Measurements from ENCODE around the gene HDAC4. TPM values are rescaled to one million over a fixed set of nuclear protein-coding genes. Genes with fewer than 3 reads are reported as not detected.

HDAC4 gene
- total and polyA plus RNA-seq, 2 of the 4 experiments (the other 2 are of a cell fraction) = 4.1 to 7.2 TPM

DNA sequence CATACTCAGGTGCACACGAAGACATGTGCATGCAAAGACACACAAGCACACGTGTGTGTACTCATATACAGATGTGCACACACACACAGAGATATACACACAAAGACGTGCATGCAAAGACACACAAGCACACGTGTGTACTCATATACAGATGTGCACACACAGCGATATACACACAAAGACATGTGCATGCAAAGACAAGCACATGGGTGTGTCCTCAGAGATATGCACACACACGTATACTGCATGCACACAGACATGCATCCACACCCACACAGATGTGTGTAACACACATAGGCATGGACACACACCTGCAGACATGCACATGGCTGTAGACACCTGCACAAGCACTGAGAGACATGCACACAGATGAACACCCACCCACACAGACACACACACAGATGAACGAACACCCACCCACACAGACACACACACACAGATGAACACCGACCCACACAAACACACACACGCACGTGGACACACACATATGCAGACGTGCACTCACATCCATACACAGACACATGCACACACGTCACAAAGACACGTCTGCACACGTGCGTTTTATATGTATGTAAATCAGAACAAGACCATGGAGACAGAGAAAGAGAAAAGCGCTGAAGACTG, 321.0 kb downstream of the HDAC4 start:
- H3K36me3 ChIP-seq (ENCODE audit: control insufficient read depth, insufficient read depth, low read length) = peaks cover 63% of the 10 kb centered on the region
- no TSS peak for BruUV-seq (replicated peaks)

More for the DNA sequence above, 321.0 kb downstream of the HDAC4 start:
- ATAC-seq (ENCODE audit: low read depth) (no peak), DNase-seq (no peak)
- Histone ChIP-seq H3K23ac (ENCODE audit: low read depth, low read length) (no peak overlapping the region), H3K9ac (ENCODE audit: low read depth, low read length) (no peak overlapping the region), H2BK120ac (ENCODE audit: low read depth, low read length) (no peak overlapping the region), H4K5ac (ENCODE audit: low read depth, low read length) (no peak overlapping the region), H2AK9ac (replicated peaks; ENCODE audit: low read depth, low read length, poor library complexity) (no peak overlapping the region), H3K27me3 (ENCODE audit: control insufficient read depth, insufficient read depth, low read length) (no peaks in the 10 kb centered on the region), H2BK20ac (ENCODE audit: low read depth, low read length) (no peak overlapping the region), H3K79me1 (ENCODE audit: low read depth in 1 of 2, low read length in 2 of 2) (no peaks in the 10 kb centered on the region), H3K4me2 (ENCODE audit: low read depth, low read length) (no peak overlapping the region), H4K20me1 (ENCODE audit: insufficient read depth, low read length) (no peaks in the 10 kb centered on the region), H4K8ac (ENCODE audit: low read depth in 2 of 2, low read length in 2 of 2) (no peak overlapping the region), H2BK5ac (ENCODE audit: low read depth, low read length, poor library complexity, severe bottlenecking) (no peak overlapping the region), H2AFZ (replicated peaks; ENCODE audit: low read length, poor library complexity) (no peak overlapping the region), H3K9me3 (ENCODE audit: control insufficient read depth, insufficient read depth, low read length) (no peaks in the 10 kb centered on the region), H2BK15ac (ENCODE audit: low read depth, low read length) (no peak overlapping the region), H3K14ac (replicated peaks; ENCODE audit: low read depth, low read length) (no peak overlapping the region), H3K4me3 (ENCODE audit: insufficient read depth, low read depth, low read length) (no peak overlapping the region), H2AK5ac (ENCODE audit: low read depth, low read length) (no peak overlapping the region), H3K56ac (ENCODE audit: extremely low read depth, insufficient read depth, low read length) (no peak overlapping the region), H3K9me1 (ENCODE audit: insufficient read depth, low read length) (peaks cover 4% of the 10 kb centered on the region; the same call in 1 of the 2 replicates), H3K27ac (ENCODE audit: insufficient read depth, low read length) (no peak overlapping the region), H4K91ac (ENCODE audit: insufficient read depth, low read depth, low read length) (no peak overlapping the region), H3K4me1 (ENCODE audit: control insufficient read depth, insufficient read depth, low read length) (no peaks in the 10 kb centered on the region), H3K4ac (ENCODE audit: low read depth, low read length) (no peak overlapping the region), H3K18ac (ENCODE audit: low read depth, low read length) (no peak overlapping the region)
- dilution Hi-C loops (cut with HindIII; ENCODE audit: low sequenced_read_pairs, unreplicated experiment) (no loop called here), intact Hi-C loops (cut with micrococcal nuclease) (no loop called here), in situ Hi-C loops (cut with MboI; ENCODE audit: low sequenced_read_pairs) (no loop called here)
- TF ChIP-seq MAFK (IDR thresholded peaks at IDR 0.05; ENCODE audit: low read depth, low read length) (no peak), RFX5 (IDR thresholded peaks at IDR 0.05; ENCODE audit: low read depth, low read length) (no peak), BHLHE40 (IDR thresholded peaks at IDR 0.05; ENCODE audit: low read depth, low read length) (no peak), RAD21 (IDR thresholded peaks at IDR 0.05; ENCODE audit: low read length) (no peak), FOS (IDR thresholded peaks at IDR 0.05; ENCODE audit: low read depth, low read length) (no peak), USF2 (IDR thresholded peaks at IDR 0.05; ENCODE audit: low read depth, low read length) (no peak), POLR2A (IDR thresholded peaks at IDR 0.05; ENCODE audit: low read depth, low read length) (no peak), NFE2L2 (IDR thresholded peaks at IDR 0.05; ENCODE audit: low read depth, low read length) (no peak), CHD1 (IDR thresholded peaks at IDR 0.05; ENCODE audit: low read depth, low read length) (no peak), CEBPB (IDR thresholded peaks at IDR 0.05; ENCODE audit: low read depth, low read length) (no peak), MXI1 (IDR thresholded peaks at IDR 0.05; ENCODE audit: borderline replicate concordance, low read depth, low read length) (no peak), MAZ (IDR thresholded peaks at IDR 0.05; ENCODE audit: borderline replicate concordance, low read depth, low read length) (no peak), SMC3 (IDR thresholded peaks at IDR 0.05; ENCODE audit: low read depth, low read length) (no peak), RCOR1 (IDR thresholded peaks at IDR 0.05; ENCODE audit: insufficient replicate concordance, low read length) (no peak)
- TF ChIP-seq, protein P1, sequence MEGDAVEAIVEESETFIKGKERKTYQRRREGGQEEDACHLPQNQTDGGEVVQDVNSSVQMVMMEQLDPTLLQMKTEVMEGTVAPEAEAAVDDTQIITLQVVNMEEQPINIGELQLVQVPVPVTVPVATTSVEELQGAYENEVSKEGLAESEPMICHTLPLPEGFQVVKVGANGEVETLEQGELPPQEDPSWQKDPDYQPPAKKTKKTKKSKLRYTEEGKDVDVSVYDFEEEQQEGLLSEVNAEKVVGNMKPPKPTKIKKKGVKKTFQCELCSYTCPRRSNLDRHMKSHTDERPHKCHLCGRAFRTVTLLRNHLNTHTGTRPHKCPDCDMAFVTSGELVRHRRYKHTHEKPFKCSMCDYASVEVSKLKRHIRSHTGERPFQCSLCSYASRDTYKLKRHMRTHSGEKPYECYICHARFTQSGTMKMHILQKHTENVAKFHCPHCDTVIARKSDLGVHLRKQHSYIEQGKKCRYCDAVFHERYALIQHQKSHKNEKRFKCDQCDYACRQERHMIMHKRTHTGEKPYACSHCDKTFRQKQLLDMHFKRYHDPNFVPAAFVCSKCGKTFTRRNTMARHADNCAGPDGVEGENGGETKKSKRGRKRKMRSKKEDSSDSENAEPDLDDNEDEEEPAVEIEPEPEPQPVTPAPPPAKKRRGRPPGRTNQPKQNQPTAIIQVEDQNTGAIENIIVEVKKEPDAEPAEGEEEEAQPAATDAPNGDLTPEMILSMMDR (conservative IDR thresholded peaks at IDR 0.05; ENCODE audit: low read depth, low read length) = no peak
- TF ChIP-seq, protein P2, sequence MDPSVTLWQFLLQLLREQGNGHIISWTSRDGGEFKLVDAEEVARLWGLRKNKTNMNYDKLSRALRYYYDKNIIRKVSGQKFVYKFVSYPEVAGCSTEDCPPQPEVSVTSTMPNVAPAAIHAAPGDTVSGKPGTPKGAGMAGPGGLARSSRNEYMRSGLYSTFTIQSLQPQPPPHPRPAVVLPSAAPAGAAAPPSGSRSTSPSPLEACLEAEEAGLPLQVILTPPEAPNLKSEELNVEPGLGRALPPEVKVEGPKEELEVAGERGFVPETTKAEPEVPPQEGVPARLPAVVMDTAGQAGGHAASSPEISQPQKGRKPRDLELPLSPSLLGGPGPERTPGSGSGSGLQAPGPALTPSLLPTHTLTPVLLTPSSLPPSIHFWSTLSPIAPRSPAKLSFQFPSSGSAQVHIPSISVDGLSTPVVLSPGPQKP (IDR thresholded peaks at IDR 0.05; ENCODE audit: borderline replicate concordance, low read depth, low read length) = no peak
- 92% methylated on average over 6 of the region's 16 CpGs; no CpG with 5 or more reads in 1 of the 2 experiments for WGBS, 2 experiments (ENCODE audit: extremely low coverage in 2 of 2, insufficient read length in 1 of 2)
- CTCF ChIA-PET = no interaction called here
- POLR2A ChIA-PET (ENCODE audit: unreplicated experiment) = no interaction called here

Data from IMR-90 (cell line).